ENCODE results near the gene ISCU.
A peak's percentile ranks its signal among the peaks of the same experiment; 100 is the strongest.
"Not testable (repeated sequence)": the region's sequence is repeated elsewhere in the genome, so short reads cannot be mapped to it uniquely, and the experiment has no call there.

Gene ISCU

GRCh38 chr12:108605690-108606406 lies 43.5 kb downstream of the ISCU start:
- DNase-seq, result no peak

GRCh38 chr12:108606492-108606891 lies 44.1 kb downstream of the ISCU start:
- DNase-seq, result no peak

GRCh38 chr12:108607981-108608600 lies 45.7 kb downstream of the ISCU start:
- no peak for DNase-seq

GRCh38 chr12:108608616-108609015 lies 46.2 kb downstream of the ISCU start:
- DNase-seq, result no peak

GRCh38 chr12:108609537-108610335 lies 47.3 kb downstream of the ISCU start:
- no peak for DNase-seq

- DNase-seq, result no peak
Measured at GRCh38 chr12:108610336-108610815, 48.0 kb downstream of the ISCU start.

GRCh38 chr12:108610856-108611605 lies 48.6 kb downstream of the ISCU start:
- DNase-seq, result no peak

GRCh38 chr12:108611884-108612415 lies 49.6 kb downstream of the ISCU start:
- DNase-seq, result no peak

- DNase-seq, result peak; percentile 42
Measured at GRCh38 chr12:108612788-108613282, 50.4 kb downstream of the ISCU start.

- DNase-seq, result no peak
Measured at GRCh38 chr12:108613548-108613947, 51.2 kb downstream of the ISCU start.

- no peak for DNase-seq
Measured at GRCh38 chr12:108614041-108614440, 51.6 kb downstream of the ISCU start.

GRCh38 chr12:108614639-108615038 lies 52.2 kb downstream of the ISCU start:
- no peak for DNase-seq

- no peak for DNase-seq
Measured at GRCh38 chr12:108615918-108616317, 53.5 kb downstream of the ISCU start.

- no peak for DNase-seq
Measured at GRCh38 chr12:108616359-108616758, 54.0 kb downstream of the ISCU start.

- no peak for DNase-seq
Measured at GRCh38 chr12:108616941-108617858, 54.8 kb downstream of the ISCU start.

- DNase-seq, result peak; percentile 81
Measured at GRCh38 chr12:108618079-108618952, 55.9 kb downstream of the ISCU start.

GRCh38 chr12:108618953-108619274 lies 56.5 kb downstream of the ISCU start:
- not testable (repeated sequence) for DNase-seq
